DOHH2 (cell line): ENCODE measurements around the gene VTI1A.

Experiments used
- H3F3A ChIP-seq: fragments of 200-600 bp; sonication (generic), shearing (Covaris generic); 2 replicates; pipeline ENCODE4 v1.6.0; 2016; ENCODE audit warnings: antibody characterized with exemption, mild to moderate bottlenecking; ENCODE audit not compliant: control insufficient read depth, insufficient read depth
- H3K27ac ChIP-seq: fragments of 200-600 bp; sonication (generic); 2 replicates; pipeline ENCODE4 v1.5.1; 2014; ENCODE audit warnings: low read depth, mild to moderate bottlenecking, low read length, moderate library complexity
- H3K27me3 ChIP-seq: fragments of 200-600 bp; sonication (generic); 2 replicates; pipeline ENCODE4 v1.6.1; 2014; ENCODE audit warnings: mild to moderate bottlenecking, low read length, mixed read lengths; ENCODE audit not compliant: control insufficient read depth
- H3K36me3 ChIP-seq: fragments of 200-600 bp; sonication (generic); 2 replicates; pipeline ENCODE4 v1.6.1; 2014; ENCODE audit warnings: mild to moderate bottlenecking, low read length, moderate library complexity, mixed read lengths; ENCODE audit not compliant: control insufficient read depth
- H3K4me1 ChIP-seq: fragments of 200-600 bp; sonication (generic); 2 replicates; pipeline ENCODE4 v1.6.1; 2014; ENCODE audit warnings: mild to moderate bottlenecking, low read length, mixed read lengths; ENCODE audit not compliant: control insufficient read depth
- H3K4me2 ChIP-seq: fragments of 200-600 bp; sonication (generic); 2 replicates; pipeline ENCODE4 v1.6.0; 2014; ENCODE audit warnings: mild to moderate bottlenecking, low read length, moderate library complexity
- H3K4me3 ChIP-seq: fragments of 200-600 bp; sonication (generic); 2 replicates; pipeline ENCODE4 v1.5.1; 2014; ENCODE audit warnings: mild to moderate bottlenecking, low read length, mixed read lengths
- H3K79me2 ChIP-seq: fragments of 200-600 bp; sonication (generic); 2 replicates; pipeline ENCODE4 v1.6.1; 2014; ENCODE audit warnings: mild to moderate bottlenecking, low read length, mixed read lengths; ENCODE audit not compliant: control insufficient read depth
- H3K9me2 ChIP-seq: fragments of 200-600 bp; sonication (generic); replicated peaks from 2 replicates; pipeline ENCODE4 v1.6.1; 2014; ENCODE audit warnings: mild to moderate bottlenecking, low read length, mixed read lengths; ENCODE audit not compliant: control insufficient read depth
- H3K9me3 ChIP-seq: fragments of 200-600 bp; sonication (generic); 2 replicates; pipeline ENCODE4 v1.6.1; 2014; ENCODE audit warnings: antibody characterized with exemption, low read length, mixed read lengths; ENCODE audit not compliant: control insufficient read depth, insufficient read depth
- H4K20me1 ChIP-seq: fragments of 200-600 bp; sonication (generic); 2 replicates; pipeline ENCODE4 v1.6.0; 2014; ENCODE audit warnings: low read depth, mild to moderate bottlenecking, antibody characterized with exemption, low read length, moderate library complexity; ENCODE audit not compliant: control insufficient read depth, insufficient read depth
- EZH2phosphoT487 ChIP-seq: fragments of 200-600 bp; sonication (generic); IDR thresholded peaks from 2 replicates; pipeline ENCODE4 v1.6.1; 2017; ENCODE audit warnings: borderline replicate concordance, mild to moderate bottlenecking, antibody characterized with exemption, low read length, moderate library complexity, mixed read lengths
- TF ChIP-seq, protein P1 (sequence below): fragments of 200-600 bp; sonication (generic); IDR thresholded peaks from one replicate; pipeline ENCODE4 v1.5.1; 2014; ENCODE audit warnings: antibody characterized with exemption, mild to moderate bottlenecking, low read depth, low read length; ENCODE audit not compliant: poor library complexity, severe bottlenecking

VTI1A gene

GRCh38 chr10:112847778-112848177, 400.8 kb downstream of the VTI1A start:
- Histone ChIP-seq H4K20me1 (no peaks in the 10 kb centered on the region), H3K27ac (no peak overlapping the region), H3K36me3 (no peaks in the 10 kb centered on the region), H3K79me2 (no peaks in the 10 kb centered on the region), H3K9me3 (no peaks in the 10 kb centered on the region), H3K4me2 (no peak overlapping the region), H3F3A (no peaks in the 10 kb centered on the region), H3K4me1 (peaks cover 6% of the 10 kb centered on the region), H3K9me2 (no peaks in the 10 kb centered on the region), H3K27me3 (no peaks in the 10 kb centered on the region), H3K4me3 (no peak overlapping the region)
- TF ChIP-seq, protein P1, sequence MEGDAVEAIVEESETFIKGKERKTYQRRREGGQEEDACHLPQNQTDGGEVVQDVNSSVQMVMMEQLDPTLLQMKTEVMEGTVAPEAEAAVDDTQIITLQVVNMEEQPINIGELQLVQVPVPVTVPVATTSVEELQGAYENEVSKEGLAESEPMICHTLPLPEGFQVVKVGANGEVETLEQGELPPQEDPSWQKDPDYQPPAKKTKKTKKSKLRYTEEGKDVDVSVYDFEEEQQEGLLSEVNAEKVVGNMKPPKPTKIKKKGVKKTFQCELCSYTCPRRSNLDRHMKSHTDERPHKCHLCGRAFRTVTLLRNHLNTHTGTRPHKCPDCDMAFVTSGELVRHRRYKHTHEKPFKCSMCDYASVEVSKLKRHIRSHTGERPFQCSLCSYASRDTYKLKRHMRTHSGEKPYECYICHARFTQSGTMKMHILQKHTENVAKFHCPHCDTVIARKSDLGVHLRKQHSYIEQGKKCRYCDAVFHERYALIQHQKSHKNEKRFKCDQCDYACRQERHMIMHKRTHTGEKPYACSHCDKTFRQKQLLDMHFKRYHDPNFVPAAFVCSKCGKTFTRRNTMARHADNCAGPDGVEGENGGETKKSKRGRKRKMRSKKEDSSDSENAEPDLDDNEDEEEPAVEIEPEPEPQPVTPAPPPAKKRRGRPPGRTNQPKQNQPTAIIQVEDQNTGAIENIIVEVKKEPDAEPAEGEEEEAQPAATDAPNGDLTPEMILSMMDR: no peak
- TF ChIP-seq EZH2phosphoT487: no peak

DNA sequence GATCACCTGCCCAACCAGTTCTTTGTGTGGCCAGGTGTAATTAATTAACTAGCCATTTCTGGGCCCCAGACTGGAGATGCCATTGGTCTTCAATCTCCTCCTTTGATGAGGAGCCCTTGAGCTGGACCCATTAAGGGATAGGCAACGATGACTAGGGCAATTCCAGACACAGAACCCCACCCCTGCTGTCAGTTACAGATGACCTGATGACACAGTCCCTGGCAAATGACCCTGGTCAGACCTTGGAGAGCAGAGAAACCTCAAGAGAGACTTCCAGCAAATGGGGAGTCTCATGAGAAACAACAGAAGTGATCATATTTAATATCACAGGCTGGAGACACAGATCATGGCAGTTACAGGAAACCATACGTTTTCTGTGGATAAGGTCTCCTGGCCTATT, 401.2 kb downstream of the VTI1A start:
- Histone ChIP-seq H3K9me3 (no peaks in the 10 kb centered on the region), H3K27ac (no peak overlapping the region), H3K79me2 (no peaks in the 10 kb centered on the region), H3K4me2 (no peak overlapping the region), H3K4me3 (no peak overlapping the region), H3F3A (no peaks in the 10 kb centered on the region), H3K27me3 (no peaks in the 10 kb centered on the region), H3K4me1 (peaks cover 6% of the 10 kb centered on the region), H4K20me1 (no peaks in the 10 kb centered on the region), H3K36me3 (no peaks in the 10 kb centered on the region), H3K9me2 (no peaks in the 10 kb centered on the region)
- no peak for TF ChIP-seq EZH2phosphoT487

DNA sequence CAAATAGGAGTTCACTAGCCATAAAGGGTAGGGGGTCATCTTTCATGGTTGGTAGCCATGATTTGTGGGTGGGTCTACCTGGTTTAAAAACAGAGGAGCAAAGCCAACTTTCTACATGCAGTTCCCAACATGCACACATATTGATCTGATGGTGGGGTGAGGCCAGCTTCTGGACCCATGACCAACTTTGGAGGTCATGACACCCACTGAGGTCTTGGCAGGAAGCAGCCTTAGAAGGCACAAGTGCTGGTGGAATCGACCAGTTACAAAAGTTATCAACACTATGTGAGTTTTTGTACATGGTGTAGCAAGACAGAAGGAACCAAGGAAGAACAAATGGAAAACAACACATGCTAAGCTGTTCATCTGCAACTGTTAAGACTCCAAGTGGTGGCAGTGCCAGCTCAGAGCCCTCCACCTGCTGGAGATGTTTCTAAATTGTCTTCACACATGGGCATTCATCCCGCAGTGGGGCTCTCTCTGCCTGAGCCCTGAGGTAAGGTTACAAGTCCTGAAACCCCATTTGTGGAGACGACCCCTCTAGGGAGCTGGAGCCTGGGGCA, 401.9 kb downstream of the VTI1A start:
- Histone ChIP-seq H3K9me2 (no peaks in the 10 kb centered on the region), H3K27me3 (no peaks in the 10 kb centered on the region), H3K79me2 (no peaks in the 10 kb centered on the region), H3F3A (no peaks in the 10 kb centered on the region), H3K4me1 (peaks cover 6% of the 10 kb centered on the region), H3K27ac (no peak overlapping the region), H4K20me1 (no peaks in the 10 kb centered on the region), H3K36me3 (no peaks in the 10 kb centered on the region), H3K4me2 (no peak overlapping the region), H3K4me3 (no peak overlapping the region), H3K9me3 (no peaks in the 10 kb centered on the region)
- TF ChIP-seq EZH2phosphoT487: no peak
- TF ChIP-seq, protein P1: no peak

DNA sequence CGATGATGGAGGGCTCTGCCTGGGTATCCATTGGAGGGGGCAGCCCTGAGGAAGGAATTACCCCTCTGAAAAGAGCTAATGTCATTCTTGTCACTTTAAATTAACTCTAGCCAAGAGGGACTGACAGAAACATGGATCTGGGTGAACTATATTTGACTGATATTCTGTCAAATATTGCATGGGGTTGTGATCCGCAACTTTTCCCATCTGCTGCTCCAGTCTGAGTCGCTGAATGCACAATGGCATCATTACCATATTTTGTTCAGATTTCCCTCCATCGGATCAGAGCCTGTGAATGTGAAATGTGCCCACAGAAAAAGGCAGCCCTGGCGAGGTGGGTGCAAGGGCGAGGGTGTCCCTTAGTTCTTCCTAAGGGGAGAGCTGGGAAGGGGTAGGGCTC, 402.5 kb downstream of the VTI1A start:
- Histone ChIP-seq H3K36me3 (no peaks in the 10 kb centered on the region), H3K9me2 (no peaks in the 10 kb centered on the region), H3F3A (no peaks in the 10 kb centered on the region), H3K4me1 (peaks cover 6% of the 10 kb centered on the region), H4K20me1 (no peaks in the 10 kb centered on the region), H3K4me2 (no peak overlapping the region), H3K27ac (no peak overlapping the region), H3K4me3 (no peak overlapping the region), H3K9me3 (no peaks in the 10 kb centered on the region), H3K27me3 (no peaks in the 10 kb centered on the region), H3K79me2 (no peaks in the 10 kb centered on the region)
- TF ChIP-seq EZH2phosphoT487: no peak
- TF ChIP-seq, protein P1: no peak
